Measurements from ENCODE around the gene ENAH. TPM values are rescaled to one million over a fixed set of nuclear protein-coding genes. Genes with fewer than 3 reads are reported as not detected.

ENAH gene
- total RNA-seq, 4 donors from 2014 or later: 18.7 to 60.7 (median 30.5) TPM

GRCh38 chr1:225483818-225484656 is 168.9 kb downstream of the ENAH start:
- TF ChIP-seq, protein P1, sequence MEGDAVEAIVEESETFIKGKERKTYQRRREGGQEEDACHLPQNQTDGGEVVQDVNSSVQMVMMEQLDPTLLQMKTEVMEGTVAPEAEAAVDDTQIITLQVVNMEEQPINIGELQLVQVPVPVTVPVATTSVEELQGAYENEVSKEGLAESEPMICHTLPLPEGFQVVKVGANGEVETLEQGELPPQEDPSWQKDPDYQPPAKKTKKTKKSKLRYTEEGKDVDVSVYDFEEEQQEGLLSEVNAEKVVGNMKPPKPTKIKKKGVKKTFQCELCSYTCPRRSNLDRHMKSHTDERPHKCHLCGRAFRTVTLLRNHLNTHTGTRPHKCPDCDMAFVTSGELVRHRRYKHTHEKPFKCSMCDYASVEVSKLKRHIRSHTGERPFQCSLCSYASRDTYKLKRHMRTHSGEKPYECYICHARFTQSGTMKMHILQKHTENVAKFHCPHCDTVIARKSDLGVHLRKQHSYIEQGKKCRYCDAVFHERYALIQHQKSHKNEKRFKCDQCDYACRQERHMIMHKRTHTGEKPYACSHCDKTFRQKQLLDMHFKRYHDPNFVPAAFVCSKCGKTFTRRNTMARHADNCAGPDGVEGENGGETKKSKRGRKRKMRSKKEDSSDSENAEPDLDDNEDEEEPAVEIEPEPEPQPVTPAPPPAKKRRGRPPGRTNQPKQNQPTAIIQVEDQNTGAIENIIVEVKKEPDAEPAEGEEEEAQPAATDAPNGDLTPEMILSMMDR (IDR thresholded peaks at IDR 0.05): no peak
- no peak for ATAC-seq (ENCODE audit: low FRiP score)
- DNase-seq (ENCODE audit: low spot score): no peak

GRCh38 chr1:225482421-225482950 is 170.4 kb downstream of the ENAH start:
- ATAC-seq (ENCODE audit: low FRiP score) (no peak), DNase-seq (ENCODE audit: low spot score) (no peak)
- TF ChIP-seq, protein P1 (IDR thresholded peaks at IDR 0.05): no peak

GRCh38 chr1:225481738-225482137 is 171.2 kb downstream of the ENAH start:
- ATAC-seq (ENCODE audit: low FRiP score): no peak
- no peak for DNase-seq (ENCODE audit: low spot score)
- TF ChIP-seq, protein P1 (IDR thresholded peaks at IDR 0.05): no peak

- DNase-seq (ENCODE audit: low spot score) (no peak), ATAC-seq (ENCODE audit: low FRiP score) (no peak)
- TF ChIP-seq, protein P1 (IDR thresholded peaks at IDR 0.05): no peak
Observed at GRCh38 chr1:225480825-225481434, 172.0 kb downstream of the ENAH start.

GRCh38 chr1:225479996-225480720 is 172.8 kb downstream of the ENAH start:
- DNase-seq (ENCODE audit: low spot score) (no peak), ATAC-seq (ENCODE audit: low FRiP score) (no peak)
- TF ChIP-seq, protein P1 (IDR thresholded peaks at IDR 0.05): no peak

DNA sequence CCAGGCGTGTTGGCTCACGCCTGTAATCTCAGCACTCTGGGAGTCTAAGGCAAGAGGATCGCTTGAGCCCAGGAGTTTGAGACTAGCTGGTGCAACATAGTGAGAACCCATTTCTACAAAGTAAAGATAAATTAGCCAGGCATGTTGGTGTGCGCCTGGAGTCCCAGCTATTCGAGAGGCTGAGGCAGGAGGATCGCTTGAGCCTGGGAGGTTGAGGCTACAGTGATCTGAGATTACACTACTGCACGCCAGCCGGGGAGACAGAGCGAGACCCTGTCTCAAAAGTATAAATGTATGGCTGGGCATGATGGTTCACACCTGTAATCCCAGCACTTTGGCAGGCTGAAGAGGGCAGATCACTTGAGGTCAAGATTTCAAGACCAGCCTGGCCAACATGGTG is 173.6 kb downstream of the ENAH start:
- TF ChIP-seq, protein P1 (IDR thresholded peaks at IDR 0.05): no peak
- DNase-seq (ENCODE audit: low spot score) (no peak), ATAC-seq (ENCODE audit: low FRiP score) (no peak)
